RWPE2 (cell line): Measurements from ENCODE around the gene ENTPD2.
"Not testable (repeated sequence)": the region's sequence is repeated elsewhere in the genome, so short reads cannot be mapped to it uniquely, and the experiment has no call there.

Experiments used
- ATAC-seq: fragments of 200-7000 bp; cut with Tn5 transposase; 3 replicates; pipeline ENCODE4 v1.9.1; 2021; ENCODE audit warnings: low read depth
- DNase-seq: peaks from one replicate; pipeline ENCODE4 v3.0.0-alpha.2; 2020; ENCODE audit warnings: low spot score
- H3K27ac ChIP-seq: fragments of 450-650 bp; 2 replicates; pipeline ENCODE4 v1.5.1; 2017; ENCODE audit warnings: mild to moderate bottlenecking; ENCODE audit not compliant: poor library complexity, severe bottlenecking
- H3K27me3 ChIP-seq: fragments of 250-450 bp; sonication (Bioruptor Pico); 2 replicates; pipeline ENCODE4 v1.5.1; 2021; ENCODE audit warnings: mild to moderate bottlenecking, moderate library complexity; ENCODE audit not compliant: insufficient read depth, poor library complexity, severe bottlenecking
- H3K36me3 ChIP-seq: fragments of 250-450 bp; sonication (Bioruptor Pico); 2 replicates; pipeline ENCODE4 v1.5.1; 2020; ENCODE audit warnings: low read depth, mild to moderate bottlenecking, moderate library complexity
- H3K4me1 ChIP-seq: fragments of 250-450 bp; sonication (Bioruptor Pico); 2 replicates; pipeline ENCODE4 v1.5.1; 2021; ENCODE audit warnings: mild to moderate bottlenecking, moderate library complexity; ENCODE audit not compliant: insufficient read depth, poor library complexity, severe bottlenecking
- H3K4me3 ChIP-seq: fragments of 250-450 bp; sonication (Bioruptor Pico); 2 replicates; pipeline ENCODE4 v1.5.1; 2021; ENCODE audit warnings: mild to moderate bottlenecking, moderate library complexity; ENCODE audit not compliant: severe bottlenecking
- H3K9me3 ChIP-seq: fragments of 250-450 bp; sonication (Bioruptor Pico); 2 replicates; pipeline ENCODE4 v1.5.1; 2021; ENCODE audit warnings: mild to moderate bottlenecking, moderate library complexity; ENCODE audit not compliant: severe bottlenecking
- CTCF ChIP-seq: fragments of 450-650 bp; IDR thresholded peaks from one replicate; pipeline ENCODE4 v1.5.1; 2017; ENCODE audit warnings: mild to moderate bottlenecking, moderate library complexity; ENCODE audit not compliant: poor library complexity, severe bottlenecking

The ENTPD2 gene

GRCh38 chr9:137035937-137036336 lies 17.9 kb downstream of the ENTPD2 start:
- H3K27ac ChIP-seq: no peak overlapping the region

GRCh38 chr9:137035507-137035834 lies 18.4 kb downstream of the ENTPD2 start:
- ATAC-seq (peak; percentile 20), DNase-seq (no peak)
- peak; percentile 69 for TF ChIP-seq CTCF
- Histone ChIP-seq H3K27me3 (no peaks in the 10 kb centered on the region), H3K4me3 (no peak overlapping the region), H3K27ac (no peak overlapping the region), H3K9me3 (no peaks in the 10 kb centered on the region), H3K4me1 (peaks cover 4% of the 10 kb centered on the region), H3K36me3 (peaks cover 9% of the 10 kb centered on the region)

More at GRCh38 chr9:137035937-137036336, 17.9 kb downstream of the ENTPD2 start:
- Histone ChIP-seq H3K27me3 (no peaks in the 10 kb centered on the region), H3K9me3 (no peaks in the 10 kb centered on the region), H3K4me1 (peaks cover 4% of the 10 kb centered on the region), H3K36me3 (peaks cover 9% of the 10 kb centered on the region), H3K4me3 (no peak overlapping the region)
- no peak for TF ChIP-seq CTCF
- no peak for ATAC-seq
- DNase-seq: no peak

- ATAC-seq: peak; percentile 82
- Histone ChIP-seq H3K4me1 (peaks cover 4% of the 10 kb centered on the region), H3K4me3 (no peak overlapping the region), H3K9me3 (no peaks in the 10 kb centered on the region), H3K27me3 (no peaks in the 10 kb centered on the region), H3K36me3 (peaks cover 9% of the 10 kb centered on the region), H3K27ac (no peak overlapping the region)
- peak; percentile 94 for TF ChIP-seq CTCF
- no peak for DNase-seq
Observed at GRCh38 chr9:137034709-137035506, 19.0 kb downstream of the ENTPD2 start.

GRCh38 chr9:137034039-137034708 lies 19.7 kb downstream of the ENTPD2 start:
- H3K27me3 ChIP-seq: no peaks in the 10 kb centered on the region
- H3K4me3 ChIP-seq: no peak overlapping the region
- ATAC-seq: no peak
- DNase-seq: no peak
- H3K27ac ChIP-seq: no peak overlapping the region
- H3K36me3 ChIP-seq: peaks cover 9% of the 10 kb centered on the region
- no peak for TF ChIP-seq CTCF
- no peaks in the 10 kb centered on the region for H3K9me3 ChIP-seq
- H3K4me1 ChIP-seq: peaks cover 4% of the 10 kb centered on the region

GRCh38 chr9:137033481-137033880 lies 20.4 kb downstream of the ENTPD2 start:
- H3K27me3 ChIP-seq, H3K9me3 ChIP-seq, ATAC-seq, H3K27ac ChIP-seq, H3K36me3 ChIP-seq, H3K4me3 ChIP-seq, DNase-seq, H3K4me1 ChIP-seq: not testable (repeated sequence)
